Measurements from ENCODE around the gene CHTOP.

DNA sequence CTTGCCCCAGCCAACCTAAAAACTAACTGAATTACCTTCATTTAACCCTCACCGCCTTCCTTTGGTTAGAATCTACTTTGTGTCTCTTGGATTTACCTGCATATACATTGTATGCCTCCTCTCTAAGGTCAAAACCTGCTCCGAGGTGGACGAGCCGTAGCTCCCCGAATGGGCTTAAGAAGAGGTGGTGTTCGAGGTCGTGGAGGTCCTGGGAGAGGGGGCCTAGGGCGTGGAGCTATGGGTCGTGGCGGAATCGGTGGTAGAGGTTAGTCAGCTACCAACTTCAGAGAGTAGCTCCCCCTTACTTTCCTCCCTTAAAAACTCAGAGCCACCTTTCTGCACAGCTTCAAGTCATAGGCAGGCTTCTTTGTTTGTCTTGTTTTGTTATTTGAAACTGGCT is 9.2 kb downstream of the CHTOP start:
- TF ChIP-seq, protein P1, sequence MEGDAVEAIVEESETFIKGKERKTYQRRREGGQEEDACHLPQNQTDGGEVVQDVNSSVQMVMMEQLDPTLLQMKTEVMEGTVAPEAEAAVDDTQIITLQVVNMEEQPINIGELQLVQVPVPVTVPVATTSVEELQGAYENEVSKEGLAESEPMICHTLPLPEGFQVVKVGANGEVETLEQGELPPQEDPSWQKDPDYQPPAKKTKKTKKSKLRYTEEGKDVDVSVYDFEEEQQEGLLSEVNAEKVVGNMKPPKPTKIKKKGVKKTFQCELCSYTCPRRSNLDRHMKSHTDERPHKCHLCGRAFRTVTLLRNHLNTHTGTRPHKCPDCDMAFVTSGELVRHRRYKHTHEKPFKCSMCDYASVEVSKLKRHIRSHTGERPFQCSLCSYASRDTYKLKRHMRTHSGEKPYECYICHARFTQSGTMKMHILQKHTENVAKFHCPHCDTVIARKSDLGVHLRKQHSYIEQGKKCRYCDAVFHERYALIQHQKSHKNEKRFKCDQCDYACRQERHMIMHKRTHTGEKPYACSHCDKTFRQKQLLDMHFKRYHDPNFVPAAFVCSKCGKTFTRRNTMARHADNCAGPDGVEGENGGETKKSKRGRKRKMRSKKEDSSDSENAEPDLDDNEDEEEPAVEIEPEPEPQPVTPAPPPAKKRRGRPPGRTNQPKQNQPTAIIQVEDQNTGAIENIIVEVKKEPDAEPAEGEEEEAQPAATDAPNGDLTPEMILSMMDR (IDR thresholded peaks at IDR 0.05; ENCODE audit: control extremely low read depth in 1 of 3, insufficient read depth in 1 of 3, low read depth in 1 of 3, low read length in 3 of 3) = no peak
- no peak for TF ChIP-seq POLR2AphosphoS5 (IDR thresholded peaks at IDR 0.05; ENCODE audit: low read depth, low read length)
- TF ChIP-seq EP300 (IDR thresholded peaks at IDR 0.05; ENCODE audit: borderline replicate concordance in 1 of 2, low read depth in 2 of 2, low read length in 2 of 2) = no peak
- TF ChIP-seq BCL11A (IDR thresholded peaks at IDR 0.05; ENCODE audit: low read depth in 2 of 2, low read length in 2 of 2) = no peak
- TF ChIP-seq RAD21 (IDR thresholded peaks at IDR 0.05 in 1 of 2, conservative IDR thresholded peaks at IDR 0.05 in 1 of 2; ENCODE audit: low read depth in 2 of 2, low read length in 2 of 2) = no peak
- no peak for TF ChIP-seq CEBPB (IDR thresholded peaks at IDR 0.05; ENCODE audit: low read depth, low read length)
- TF ChIP-seq, protein P2, sequence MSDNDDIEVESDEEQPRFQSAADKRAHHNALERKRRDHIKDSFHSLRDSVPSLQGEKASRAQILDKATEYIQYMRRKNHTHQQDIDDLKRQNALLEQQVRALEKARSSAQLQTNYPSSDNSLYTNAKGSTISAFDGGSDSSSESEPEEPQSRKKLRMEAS (IDR thresholded peaks at IDR 0.05) = no peak
- no peak for TF ChIP-seq TAF1 (IDR thresholded peaks at IDR 0.05; ENCODE audit: low read depth, low read length)
- TF ChIP-seq, protein P3, sequence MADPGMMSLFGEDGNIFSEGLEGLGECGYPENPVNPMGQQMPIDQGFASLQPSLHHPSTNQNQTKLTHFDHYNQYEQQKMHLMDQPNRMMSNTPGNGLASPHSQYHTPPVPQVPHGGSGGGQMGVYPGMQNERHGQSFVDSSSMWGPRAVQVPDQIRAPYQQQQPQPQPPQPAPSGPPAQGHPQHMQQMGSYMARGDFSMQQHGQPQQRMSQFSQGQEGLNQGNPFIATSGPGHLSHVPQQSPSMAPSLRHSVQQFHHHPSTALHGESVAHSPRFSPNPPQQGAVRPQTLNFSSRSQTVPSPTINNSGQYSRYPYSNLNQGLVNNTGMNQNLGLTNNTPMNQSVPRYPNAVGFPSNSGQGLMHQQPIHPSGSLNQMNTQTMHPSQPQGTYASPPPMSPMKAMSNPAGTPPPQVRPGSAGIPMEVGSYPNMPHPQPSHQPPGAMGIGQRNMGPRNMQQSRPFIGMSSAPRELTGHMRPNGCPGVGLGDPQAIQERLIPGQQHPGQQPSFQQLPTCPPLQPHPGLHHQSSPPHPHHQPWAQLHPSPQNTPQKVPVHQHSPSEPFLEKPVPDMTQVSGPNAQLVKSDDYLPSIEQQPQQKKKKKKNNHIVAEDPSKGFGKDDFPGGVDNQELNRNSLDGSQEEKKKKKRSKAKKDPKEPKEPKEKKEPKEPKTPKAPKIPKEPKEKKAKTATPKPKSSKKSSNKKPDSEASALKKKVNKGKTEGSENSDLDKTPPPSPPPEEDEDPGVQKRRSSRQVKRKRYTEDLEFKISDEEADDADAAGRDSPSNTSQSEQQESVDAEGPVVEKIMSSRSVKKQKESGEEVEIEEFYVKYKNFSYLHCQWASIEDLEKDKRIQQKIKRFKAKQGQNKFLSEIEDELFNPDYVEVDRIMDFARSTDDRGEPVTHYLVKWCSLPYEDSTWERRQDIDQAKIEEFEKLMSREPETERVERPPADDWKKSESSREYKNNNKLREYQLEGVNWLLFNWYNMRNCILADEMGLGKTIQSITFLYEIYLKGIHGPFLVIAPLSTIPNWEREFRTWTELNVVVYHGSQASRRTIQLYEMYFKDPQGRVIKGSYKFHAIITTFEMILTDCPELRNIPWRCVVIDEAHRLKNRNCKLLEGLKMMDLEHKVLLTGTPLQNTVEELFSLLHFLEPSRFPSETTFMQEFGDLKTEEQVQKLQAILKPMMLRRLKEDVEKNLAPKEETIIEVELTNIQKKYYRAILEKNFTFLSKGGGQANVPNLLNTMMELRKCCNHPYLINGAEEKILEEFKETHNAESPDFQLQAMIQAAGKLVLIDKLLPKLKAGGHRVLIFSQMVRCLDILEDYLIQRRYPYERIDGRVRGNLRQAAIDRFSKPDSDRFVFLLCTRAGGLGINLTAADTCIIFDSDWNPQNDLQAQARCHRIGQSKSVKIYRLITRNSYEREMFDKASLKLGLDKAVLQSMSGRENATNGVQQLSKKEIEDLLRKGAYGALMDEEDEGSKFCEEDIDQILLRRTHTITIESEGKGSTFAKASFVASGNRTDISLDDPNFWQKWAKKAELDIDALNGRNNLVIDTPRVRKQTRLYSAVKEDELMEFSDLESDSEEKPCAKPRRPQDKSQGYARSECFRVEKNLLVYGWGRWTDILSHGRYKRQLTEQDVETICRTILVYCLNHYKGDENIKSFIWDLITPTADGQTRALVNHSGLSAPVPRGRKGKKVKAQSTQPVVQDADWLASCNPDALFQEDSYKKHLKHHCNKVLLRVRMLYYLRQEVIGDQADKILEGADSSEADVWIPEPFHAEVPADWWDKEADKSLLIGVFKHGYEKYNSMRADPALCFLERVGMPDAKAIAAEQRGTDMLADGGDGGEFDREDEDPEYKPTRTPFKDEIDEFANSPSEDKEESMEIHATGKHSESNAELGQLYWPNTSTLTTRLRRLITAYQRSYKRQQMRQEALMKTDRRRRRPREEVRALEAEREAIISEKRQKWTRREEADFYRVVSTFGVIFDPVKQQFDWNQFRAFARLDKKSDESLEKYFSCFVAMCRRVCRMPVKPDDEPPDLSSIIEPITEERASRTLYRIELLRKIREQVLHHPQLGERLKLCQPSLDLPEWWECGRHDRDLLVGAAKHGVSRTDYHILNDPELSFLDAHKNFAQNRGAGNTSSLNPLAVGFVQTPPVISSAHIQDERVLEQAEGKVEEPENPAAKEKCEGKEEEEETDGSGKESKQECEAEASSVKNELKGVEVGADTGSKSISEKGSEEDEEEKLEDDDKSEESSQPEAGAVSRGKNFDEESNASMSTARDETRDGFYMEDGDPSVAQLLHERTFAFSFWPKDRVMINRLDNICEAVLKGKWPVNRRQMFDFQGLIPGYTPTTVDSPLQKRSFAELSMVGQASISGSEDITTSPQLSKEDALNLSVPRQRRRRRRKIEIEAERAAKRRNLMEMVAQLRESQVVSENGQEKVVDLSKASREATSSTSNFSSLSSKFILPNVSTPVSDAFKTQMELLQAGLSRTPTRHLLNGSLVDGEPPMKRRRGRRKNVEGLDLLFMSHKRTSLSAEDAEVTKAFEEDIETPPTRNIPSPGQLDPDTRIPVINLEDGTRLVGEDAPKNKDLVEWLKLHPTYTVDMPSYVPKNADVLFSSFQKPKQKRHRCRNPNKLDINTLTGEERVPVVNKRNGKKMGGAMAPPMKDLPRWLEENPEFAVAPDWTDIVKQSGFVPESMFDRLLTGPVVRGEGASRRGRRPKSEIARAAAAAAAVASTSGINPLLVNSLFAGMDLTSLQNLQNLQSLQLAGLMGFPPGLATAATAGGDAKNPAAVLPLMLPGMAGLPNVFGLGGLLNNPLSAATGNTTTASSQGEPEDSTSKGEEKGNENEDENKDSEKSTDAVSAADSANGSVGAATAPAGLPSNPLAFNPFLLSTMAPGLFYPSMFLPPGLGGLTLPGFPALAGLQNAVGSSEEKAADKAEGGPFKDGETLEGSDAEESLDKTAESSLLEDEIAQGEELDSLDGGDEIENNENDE (IDR thresholded peaks at IDR 0.05; ENCODE audit: insufficient replicate concordance, low read length) = no peak
- TF ChIP-seq YY1 (IDR thresholded peaks at IDR 0.05; ENCODE audit: low read depth, low read length) = no peak
